ENCODE data around the gene NUDT1.

GRCh38 chr7:2200584-2200980 lies 41.4 kb upstream of the NUDT1 start:
- TF ChIP-seq POLR2A (IDR thresholded peaks at IDR 0.05; ENCODE audit: low read length) = no peak
- TF ChIP-seq GATA1 (IDR thresholded peaks at IDR 0.05; ENCODE audit: low read depth, low read length) = no peak
